AG04449 (cell line): Measurements from ENCODE around the gene KIF5C.

Experiments
- CTCF ChIA-PET: fragments of 350-600 bp; formaldehyde crosslinking; extraction: SDS; loops from one replicate; lab custom pipeline; 2021; ENCODE audit warnings: antibody characterized with exemption; lab: Yijun Ruan, JAX
- POLR2A ChIA-PET: fragments of 400-600, 350-600 bp; formaldehyde crosslinking; extraction: SDS; loops from one replicate; lab custom pipeline; 2020; ENCODE audit warnings: antibody characterized with exemption, inconsistent platforms; lab: Yijun Ruan, JAX
- DNase-seq: peaks from one replicate; pipeline ENCODE4 v3.0.0-alpha.2; 2010; ENCODE audit warnings: low read depth, low spot score
- H3K4me3 ChIP-seq: 2 replicates; pipeline ENCODE4 v1.5.1; 2011; ENCODE audit warnings: low read depth, mild to moderate bottlenecking, control low read depth, low read length
- CTCF ChIP-seq: IDR thresholded peaks from one replicate; pipeline ENCODE4 v1.5.1; 2011; ENCODE audit warnings: mild to moderate bottlenecking, moderate library complexity, low read length, control low read depth, inconsistent platforms; ENCODE audit not compliant: insufficient read depth; ENCODE audit errors: missing control alignments

The KIF5C gene

GRCh38 chr2:148913061-148913460 is 38.0 kb downstream of the KIF5C start:
- no peak for DNase-seq
- ChIA-PET POLR2A (no interaction called here), CTCF (no interaction called here)
- no peak for TF ChIP-seq CTCF
- H3K4me3 ChIP-seq = no peak overlapping the region

GRCh38 chr2:148913492-148913891 is 38.5 kb downstream of the KIF5C start:
- no peak overlapping the region for H3K4me3 ChIP-seq
- ChIA-PET POLR2A (no interaction called here), CTCF (no interaction called here)
- TF ChIP-seq CTCF = no peak
- DNase-seq = no peak

- ChIA-PET CTCF (no interaction called here), POLR2A (no interaction called here)
- DNase-seq = no peak
- no peak for TF ChIP-seq CTCF
- H3K4me3 ChIP-seq = no peak overlapping the region
Observed at GRCh38 chr2:148914463-148914862, 39.4 kb downstream of the KIF5C start.

- H3K4me3 ChIP-seq = no peak overlapping the region
- ChIA-PET POLR2A (no interaction called here), CTCF (no interaction called here)
- DNase-seq = no peak
- no peak for TF ChIP-seq CTCF
Observed at GRCh38 chr2:148917431-148917830, 42.4 kb downstream of the KIF5C start.

GRCh38 chr2:148918554-148918953 is 43.5 kb downstream of the KIF5C start:
- POLR2A ChIA-PET = no interaction called here
- DNase-seq = no peak
- CTCF ChIA-PET = no interaction called here
- H3K4me3 ChIP-seq = no peak overlapping the region
- TF ChIP-seq CTCF = no peak

GRCh38 chr2:148920559-148920958 is 45.5 kb downstream of the KIF5C start:
- POLR2A ChIA-PET = no interaction called here

More at GRCh38 chr2:148920559-148920958, 45.5 kb downstream of the KIF5C start:
- TF ChIP-seq CTCF = no peak
- CTCF ChIA-PET = no interaction called here
- no peak overlapping the region for H3K4me3 ChIP-seq
- no peak for DNase-seq
